Panc1 (cell line): ENCODE measurements around the gene SUPT3H. TPM values are rescaled to one million over a fixed set of nuclear protein-coding genes. Genes with fewer than 3 reads are reported as not detected.

Experiments used
- ATAC-seq: fragments of 200-7000 bp; cut with Tn5 transposase; 2 replicates; pipeline ENCODE4 v1.9.1; 2020; ENCODE audit warnings: mild to moderate bottlenecking, moderate library complexity
- BruUV-seq: library from RNA; stranded (reverse); fragments of 400-500 nt; replicated peaks from 2 replicates; lab custom pipeline; 2021; lab: Mats Ljungman, UMichigan
- CTCF ChIA-PET: fragments of 300-600 bp; sonication (Branson Sonifier 250); formaldehyde crosslinking; loops from one replicate; lab custom pipeline; 2022; ENCODE audit warnings: antibody characterized with exemption; lab: Charles Lee
- POLR2A ChIA-PET: fragments of 300-600 bp; sonication (Branson Sonifier 250); formaldehyde crosslinking; loops from one replicate; lab custom pipeline; 2022; ENCODE audit warnings: antibody characterized with exemption; lab: Charles Lee
- DNase-seq: peaks from one replicate; pipeline ENCODE4 v3.0.0-alpha.2; 2010; ENCODE audit warnings: low read depth, low spot score
- H3K27ac ChIP-seq: 2 replicates; pipeline ENCODE4 v1.5.1; 2011; ENCODE audit warnings: mild to moderate bottlenecking, low read length, inconsistent platforms
- H3K27me3 ChIP-seq: fragments of 200-500 bp; sonication (Bioruptor generic); 2 replicates; pipeline ENCODE4 v1.6.0; 2014; ENCODE audit warnings: low read length, inconsistent platforms; ENCODE audit not compliant: control insufficient read depth, insufficient read depth
- H3K36me3 ChIP-seq: fragments of 200-500 bp; sonication (Bioruptor generic); 2 replicates; pipeline ENCODE4 v1.5.1; 2014; ENCODE audit warnings: inconsistent platforms, mild to moderate bottlenecking, low read length, moderate library complexity; ENCODE audit not compliant: control insufficient read depth, insufficient read depth
- H3K4me1 ChIP-seq: 2 replicates; pipeline ENCODE4 v1.5.1; 2011; ENCODE audit warnings: inconsistent platforms, mild to moderate bottlenecking, low read length, moderate library complexity; ENCODE audit not compliant: control insufficient read depth, insufficient read depth
- H3K4me3 ChIP-seq, 2 experiments: 2 replicates each; pipeline ENCODE4 v1.5.1; 2011 to 2012; ENCODE audit warnings: low read depth in 2 of 2, low read length in 2 of 2, mild to moderate bottlenecking in 2 of 2, inconsistent platforms in 1 of 2, moderate library complexity in 1 of 2
- H3K9me3 ChIP-seq: fragments of 200-500 bp; sonication (Bioruptor generic); 2 replicates; pipeline ENCODE4 v1.5.1; 2014; ENCODE audit warnings: low read depth, mild to moderate bottlenecking, inconsistent platforms, low read length, moderate library complexity; ENCODE audit not compliant: control insufficient read depth, insufficient read depth
- CTCF ChIP-seq: fragments of 450-650 bp; IDR thresholded peaks from 2 replicates; pipeline ENCODE4 v1.5.1; 2017; ENCODE audit warnings: mild to moderate bottlenecking
- POLR2AphosphoS5 ChIP-seq: IDR thresholded peaks from 2 replicates; pipeline ENCODE4 v1.6.1; 2012; ENCODE audit warnings: mild to moderate bottlenecking, low read depth, low read length, moderate library complexity
- SIN3A ChIP-seq: IDR thresholded peaks from 2 replicates; pipeline ENCODE4 v1.6.1; 2012; ENCODE audit warnings: low read depth, mild to moderate bottlenecking, low read length, moderate library complexity, borderline replicate concordance; ENCODE audit not compliant: insufficient read depth
- TCF7L2 ChIP-seq: IDR thresholded peaks from 2 replicates; pipeline ENCODE4 v1.6.1; 2011; ENCODE audit warnings: mild to moderate bottlenecking, low read depth, low read length, inconsistent platforms
- in situ Hi-C: cut with HindIII; loops from 2 replicates; pipeline ENCODE4 v1.10.0; 2016; ENCODE audit warnings: low sequenced_read_pairs, low pct_unique_long_range_greater_than_20kb
- intact Hi-C: fragments of 100-400 bp; cut with micrococcal nuclease; formaldehyde crosslinking; loops from one replicate; pipeline ENCODE4 v1.10.0; 2022; ENCODE audit not compliant: unreplicated experiment
- total RNA-seq: library from RNA; stranded (reverse); gene quantifications from one replicate; pipeline ENCODE4 v1.2.1, GENCODE V29; 2021; ENCODE audit not compliant: unreplicated experiment
- TF ChIP-seq, protein P1 (sequence below), 2 experiments: IDR thresholded peaks; 2 replicates each; pipeline ENCODE4 v1.6.1; 2011 to 2012; ENCODE audit warnings: low read depth in 2 of 2, control low read depth in 1 of 2, low read length in 1 of 2, mild to moderate bottlenecking in 1 of 2, moderate library complexity in 1 of 2; ENCODE audit not compliant: insufficient read depth in 1 of 2

Gene SUPT3H
- total RNA-seq, 1 experiment from 2014 or later = 11.0 TPM

- in situ Hi-C loops = no loop called here
- CTCF ChIA-PET = no interaction called here
- intact Hi-C loops = no loop called here
Observed at GRCh38 chr6:45314146-45314545, 63.6 kb downstream of the SUPT3H start.

GRCh38 chr6:45310118-45310788, 67.5 kb downstream of the SUPT3H start:
- intact Hi-C loops (no loop called here), in situ Hi-C loops (no loop called here)
- no peaks in the 10 kb centered on the region for H3K9me3 ChIP-seq
- no peaks in the 10 kb centered on the region for H3K36me3 ChIP-seq
- BruUV-seq = no TSS peak
- ATAC-seq (no peak), DNase-seq (no peak)
- no peak overlapping the region for H3K4me3 ChIP-seq
- POLR2A ChIA-PET = interaction anchor here (0.6 kb wide), 1 partner anchor 20 kb away, joined by 4 read pairs; no protein-coding TSS in a partner anchor
- no peaks in the 10 kb centered on the region for H3K4me1 ChIP-seq
- CTCF ChIA-PET = no interaction called here
- TF ChIP-seq, protein P1, sequence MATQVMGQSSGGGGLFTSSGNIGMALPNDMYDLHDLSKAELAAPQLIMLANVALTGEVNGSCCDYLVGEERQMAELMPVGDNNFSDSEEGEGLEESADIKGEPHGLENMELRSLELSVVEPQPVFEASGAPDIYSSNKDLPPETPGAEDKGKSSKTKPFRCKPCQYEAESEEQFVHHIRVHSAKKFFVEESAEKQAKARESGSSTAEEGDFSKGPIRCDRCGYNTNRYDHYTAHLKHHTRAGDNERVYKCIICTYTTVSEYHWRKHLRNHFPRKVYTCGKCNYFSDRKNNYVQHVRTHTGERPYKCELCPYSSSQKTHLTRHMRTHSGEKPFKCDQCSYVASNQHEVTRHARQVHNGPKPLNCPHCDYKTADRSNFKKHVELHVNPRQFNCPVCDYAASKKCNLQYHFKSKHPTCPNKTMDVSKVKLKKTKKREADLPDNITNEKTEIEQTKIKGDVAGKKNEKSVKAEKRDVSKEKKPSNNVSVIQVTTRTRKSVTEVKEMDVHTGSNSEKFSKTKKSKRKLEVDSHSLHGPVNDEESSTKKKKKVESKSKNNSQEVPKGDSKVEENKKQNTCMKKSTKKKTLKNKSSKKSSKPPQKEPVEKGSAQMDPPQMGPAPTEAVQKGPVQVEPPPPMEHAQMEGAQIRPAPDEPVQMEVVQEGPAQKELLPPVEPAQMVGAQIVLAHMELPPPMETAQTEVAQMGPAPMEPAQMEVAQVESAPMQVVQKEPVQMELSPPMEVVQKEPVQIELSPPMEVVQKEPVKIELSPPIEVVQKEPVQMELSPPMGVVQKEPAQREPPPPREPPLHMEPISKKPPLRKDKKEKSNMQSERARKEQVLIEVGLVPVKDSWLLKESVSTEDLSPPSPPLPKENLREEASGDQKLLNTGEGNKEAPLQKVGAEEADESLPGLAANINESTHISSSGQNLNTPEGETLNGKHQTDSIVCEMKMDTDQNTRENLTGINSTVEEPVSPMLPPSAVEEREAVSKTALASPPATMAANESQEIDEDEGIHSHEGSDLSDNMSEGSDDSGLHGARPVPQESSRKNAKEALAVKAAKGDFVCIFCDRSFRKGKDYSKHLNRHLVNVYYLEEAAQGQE (IDR thresholded peaks at IDR 0.05; ENCODE audit: insufficient read depth in 1 of 2, low read depth in 2 of 2, low read length in 1 of 2) = no peak
- no peak for TF ChIP-seq POLR2AphosphoS5
- no peak for TF ChIP-seq TCF7L2
- no peak for TF ChIP-seq SIN3A
- TF ChIP-seq CTCF = no peak
- H3K27ac ChIP-seq = no peak overlapping the region
- H3K27me3 ChIP-seq = no peaks in the 10 kb centered on the region

More at GRCh38 chr6:45314146-45314545, 63.6 kb downstream of the SUPT3H start:
- POLR2A ChIA-PET = no interaction called here
- Histone ChIP-seq H3K4me1 (no peaks in the 10 kb centered on the region), H3K36me3 (no peaks in the 10 kb centered on the region), H3K27me3 (no peaks in the 10 kb centered on the region), H3K9me3 (no peaks in the 10 kb centered on the region), H3K4me3 (no peak overlapping the region), H3K27ac (no peak overlapping the region)
- DNase-seq = no peak
- no peak for TF ChIP-seq CTCF
- no peak for ATAC-seq
- BruUV-seq = no TSS peak
